ENCODE results near the gene CRACR2A. TPM values are rescaled to one million over a fixed set of nuclear protein-coding genes. Genes with fewer than 3 reads are reported as not detected.

Gene CRACR2A
- total and polyA plus RNA-seq, 9 of the 15 experiments (the other 6 are each of a cell fraction or from before 2014, with no cell fraction given) = 2.1 to 15.1 (median 10.4) TPM

DNA sequence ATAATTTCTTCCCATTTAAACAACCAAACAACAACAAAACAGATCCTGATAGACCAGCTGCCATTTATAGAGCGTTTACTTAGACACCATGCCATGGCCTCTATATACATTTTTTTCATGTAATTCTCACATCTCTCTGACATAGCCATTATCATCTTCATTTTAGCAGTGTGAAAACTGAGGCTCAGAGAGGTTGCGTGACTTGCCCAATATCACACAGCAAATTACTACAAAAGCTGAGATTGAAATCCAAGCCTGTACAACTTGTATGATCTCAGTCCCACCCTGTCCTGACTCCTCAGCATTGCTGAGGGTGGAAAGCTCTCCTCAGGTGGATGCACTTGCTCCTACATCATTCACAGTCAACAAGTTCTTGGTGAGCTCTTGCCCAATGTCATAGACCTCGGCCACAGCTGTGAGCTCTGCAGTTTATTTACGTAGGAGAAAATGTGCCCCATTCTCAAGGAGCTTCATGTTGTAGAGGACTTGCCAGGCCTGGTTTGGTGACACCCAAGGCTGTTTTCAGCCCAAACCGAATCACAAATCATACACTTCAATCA, 55.5 kb downstream of the CRACR2A start:
- no TSS peak for BruUV-seq (replicated peaks)
- H4K20me1 ChIP-seq (replicated peaks; ENCODE audit: control insufficient read depth, insufficient read depth, low read length) = no peaks in the 10 kb centered on the region
- H3K4me3 ChIP-seq = no peak overlapping the region
- H3K27me3 ChIP-seq (ENCODE audit: control insufficient read depth in 2 of 2, insufficient read depth in 2 of 2, low read length in 2 of 2) = no peaks in the 10 kb centered on the region
- FAIRE-seq (no peak), DNase-seq (ENCODE audit: extremely low read depth in 1 of 4, low spot score in 3 of 4) (no peak), ATAC-seq (no peak)
- POLR2A ChIA-PET = interaction anchor here (1.4 kb wide), 1 partner anchor 9 kb away, joined by 3 read pairs; no protein-coding TSS in a partner anchor
- CTCF ChIA-PET (ENCODE audit: low intra/inter-chr PET ratio) = no interaction called here
- no peak overlapping the region for H3K9ac ChIP-seq (ENCODE audit: insufficient read depth in 1 of 2, low read depth in 2 of 2, low read length in 2 of 2)
- no peak overlapping the region for H2AFZ ChIP-seq (ENCODE audit: low read depth, low read length)
- no peaks in the 10 kb centered on the region for H3K4me1 ChIP-seq (replicated peaks in 1 of 2; ENCODE audit: control insufficient read depth in 2 of 2, insufficient read depth in 2 of 2, low read length in 2 of 2)
- no peaks in the 10 kb centered on the region for H3K9me1 ChIP-seq (ENCODE audit: control insufficient read depth, insufficient read depth, low read length)
- in situ Hi-C loops (cut with MboI) (no loop called here), intact Hi-C loops (cut with micrococcal nuclease) (no loop called here)
- no peak overlapping the region for H3K27ac ChIP-seq (ENCODE audit: extremely low read depth, low read depth, low read length)
- 91% methylated on average over 5 of the region's 5 CpGs for WGBS (ENCODE audit: insufficient coverage, low coverage, missing lambda C conversion rate)
- no peaks in the 10 kb centered on the region for H3K79me2 ChIP-seq (ENCODE audit: control insufficient read depth, insufficient read depth, low read length)
- peaks cover 7% of the 10 kb centered on the region; the same call in 2 of the 3 replicates for H3K36me3 ChIP-seq (ENCODE audit: control insufficient read depth, insufficient read depth, low read length)
- no peaks in the 10 kb centered on the region for H3K9me3 ChIP-seq (replicated peaks; ENCODE audit: control insufficient read depth, insufficient read depth, low read depth, low read length)
- no peak overlapping the region for H3K4me2 ChIP-seq (ENCODE audit: insufficient read depth, low read length)
- no peak for TF ChIP-seq TBP (optimal IDR thresholded peaks at IDR 0.05; ENCODE audit: low read depth, low read length)
- TF ChIP-seq RBM25 (IDR thresholded peaks at IDR 0.05; ENCODE audit: low read depth, low read length, severe bottlenecking) = peak; percentile 83
- TF ChIP-seq ZFP36 (IDR thresholded peaks at IDR 0.05; ENCODE audit: low read depth, low read length, partially characterized antibody) = peak; percentile 66
- no peak for TF ChIP-seq RBM14 (IDR thresholded peaks at IDR 0.05; ENCODE audit: borderline replicate concordance, insufficient read depth, low read depth, low read length)
- no peak for TF ChIP-seq HNRNPUL1 (IDR thresholded peaks at IDR 0.05; ENCODE audit: low read length)

DNA sequence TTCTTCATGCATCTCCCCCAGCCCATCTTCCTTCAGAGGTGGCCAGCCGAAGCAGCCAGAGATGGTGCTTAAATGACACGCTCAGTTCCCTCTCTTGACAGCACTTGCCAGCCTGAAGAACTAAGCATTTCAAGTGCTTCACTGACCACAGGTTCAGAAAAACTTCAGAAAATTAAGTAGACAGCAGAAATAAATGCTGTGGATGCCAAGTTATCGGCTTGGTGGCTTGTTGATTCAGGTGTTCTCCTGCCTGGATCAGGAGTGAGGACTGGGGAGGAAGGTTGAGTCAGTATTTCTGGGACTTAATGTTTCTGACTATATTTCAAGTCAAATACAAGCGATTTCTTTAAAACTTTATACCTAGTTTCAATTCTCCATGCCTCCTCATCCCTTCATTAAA, 58.2 kb downstream of the CRACR2A start:
- in situ Hi-C loops (cut with MboI) = no loop called here
- 91% methylated on average over 3 of the region's 4 CpGs for WGBS (ENCODE audit: insufficient coverage, low coverage, missing lambda C conversion rate)
- intact Hi-C loops (cut with micrococcal nuclease) = no loop called here

More for the DNA sequence above, 58.2 kb downstream of the CRACR2A start:
- H3K9me1 ChIP-seq (ENCODE audit: control insufficient read depth, insufficient read depth, low read length) = no peaks in the 10 kb centered on the region
- H3K9ac ChIP-seq (ENCODE audit: insufficient read depth in 1 of 2, low read depth in 2 of 2, low read length in 2 of 2) = no peak overlapping the region
- H2AFZ ChIP-seq (ENCODE audit: low read depth, low read length) = no peak overlapping the region
- H3K27ac ChIP-seq (ENCODE audit: extremely low read depth, low read depth, low read length) = no peak overlapping the region
- no peak for FAIRE-seq
- ATAC-seq = no peak
- no peak overlapping the region for H3K4me3 ChIP-seq
- H4K20me1 ChIP-seq (replicated peaks; ENCODE audit: control insufficient read depth, insufficient read depth, low read length) = no peaks in the 10 kb centered on the region
- no TSS peak for BruUV-seq (replicated peaks)
- no peak for DNase-seq (ENCODE audit: extremely low read depth in 1 of 4, low spot score in 3 of 4)
- ChIA-PET POLR2A (no interaction called here), CTCF (ENCODE audit: low intra/inter-chr PET ratio) (no interaction called here)
- peaks cover 7% of the 10 kb centered on the region; the same call in 2 of the 3 replicates for H3K36me3 ChIP-seq (ENCODE audit: control insufficient read depth, insufficient read depth, low read length)
- TF ChIP-seq POLR2G (IDR thresholded peaks at IDR 0.05; ENCODE audit: low read depth, low read length) (no peak), ADNP (tag; IDR thresholded peaks at IDR 0.05) (no peak), ASH1L (IDR thresholded peaks at IDR 0.05; ENCODE audit: borderline replicate concordance, low read depth, partially characterized antibody) (no peak), FOSL1 (tag; conservative IDR thresholded peaks at IDR 0.05) (no peak), BCL6 (CRISPR knock-in tag; IDR thresholded peaks at IDR 0.05) (no peak), ZNF583 (CRISPR knock-in tag; IDR thresholded peaks at IDR 0.05) (no peak), RBM25 (IDR thresholded peaks at IDR 0.05; ENCODE audit: low read depth, low read length, severe bottlenecking) (no peak), L3MBTL2 (IDR thresholded peaks at IDR 0.05) (no peak), PCBP2 (IDR thresholded peaks at IDR 0.05; ENCODE audit: low read depth, low read length, poor library complexity, severe bottlenecking) (no peak), CREM (IDR thresholded peaks at IDR 0.05; ENCODE audit: low read depth) (no peak), FOXA1 (IDR thresholded peaks at IDR 0.05; ENCODE audit: borderline replicate concordance) (no peak)
- TF ChIP-seq, protein P1, sequence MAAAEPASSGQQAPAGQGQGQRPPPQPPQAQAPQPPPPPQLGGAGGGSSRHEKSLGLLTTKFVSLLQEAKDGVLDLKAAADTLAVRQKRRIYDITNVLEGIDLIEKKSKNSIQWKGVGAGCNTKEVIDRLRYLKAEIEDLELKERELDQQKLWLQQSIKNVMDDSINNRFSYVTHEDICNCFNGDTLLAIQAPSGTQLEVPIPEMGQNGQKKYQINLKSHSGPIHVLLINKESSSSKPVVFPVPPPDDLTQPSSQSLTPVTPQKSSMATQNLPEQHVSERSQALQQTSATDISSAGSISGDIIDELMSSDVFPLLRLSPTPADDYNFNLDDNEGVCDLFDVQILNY (CRISPR knock-in tag; IDR thresholded peaks at IDR 0.05) = no peak
- H3K4me1 ChIP-seq (replicated peaks in 1 of 2; ENCODE audit: control insufficient read depth in 2 of 2, insufficient read depth in 2 of 2, low read length in 2 of 2) = no peaks in the 10 kb centered on the region
- no peaks in the 10 kb centered on the region for H3K79me2 ChIP-seq (ENCODE audit: control insufficient read depth, insufficient read depth, low read length)
- H3K4me2 ChIP-seq (ENCODE audit: insufficient read depth, low read length) = no peak overlapping the region
- H3K9me3 ChIP-seq (replicated peaks; ENCODE audit: control insufficient read depth, insufficient read depth, low read depth, low read length) = no peaks in the 10 kb centered on the region
- no peaks in the 10 kb centered on the region for H3K27me3 ChIP-seq (ENCODE audit: control insufficient read depth in 2 of 2, insufficient read depth in 2 of 2, low read length in 2 of 2)

All from K562 (cell line).